Natural killer cell treated with Interleukin-12 subunit alpha and Interleukin-12 subunit beta and Interleukin-15 and Interleukin-18, amount 100 ng/mL, for 72 hours (primary cell): ENCODE data around the gene SPTSSA. TPM values are rescaled to one million over a fixed set of nuclear protein-coding genes. Genes with fewer than 3 reads are reported as not detected.
"Not testable (repeated sequence)": the region's sequence is repeated elsewhere in the genome, so short reads cannot be mapped to it uniquely, and the experiment has no call there.

Experiments
- ATAC-seq, 2 donors: fragments of 150-1000 bp; cut with Tn5 transposase in 1 of 2; sonication (Bioruptor Pico), chemical (Tn5 transposase) in 1 of 2; 2 replicates each; pipeline ENCODE4 v1.10.0; 2021
- DNase-seq: peaks from one replicate; pipeline ENCODE4 v3.0.0; 2022; ENCODE audit warnings: low spot score
- H3K27ac Mint-ChIP-seq, 2 donors: 1 replicate in 1 of 2; 2 replicates in 1 of 2; pipeline ENCODE4 v1.8.0; 2022; ENCODE audit warnings: mixed read lengths in 2 of 2, mild to moderate bottlenecking in 1 of 2, moderate library complexity in 1 of 2
- H3K27me3 Mint-ChIP-seq, 2 donors: 1 replicate in 1 of 2; 2 replicates in 1 of 2; pipeline ENCODE4 v1.8.0; 2022; ENCODE audit warnings: mixed read lengths in 2 of 2
- H3K36me3 Mint-ChIP-seq: one replicate; pipeline ENCODE4 v1.8.0; 2022; ENCODE audit warnings: mixed read lengths
- H3K4me1 Mint-ChIP-seq, 2 donors: 1 replicate in 1 of 2; 2 replicates in 1 of 2; pipeline ENCODE4 v1.8.0; 2022; ENCODE audit warnings: low read depth in 2 of 2, mixed read lengths in 2 of 2, mild to moderate bottlenecking in 1 of 2
- H3K4me3 Mint-ChIP-seq: one replicate; pipeline ENCODE4 v1.8.0; 2022; ENCODE audit warnings: mixed read lengths
- H3K9me3 Mint-ChIP-seq: 2 replicates; pipeline ENCODE4 v1.8.0; 2022; ENCODE audit warnings: mixed read lengths
- total RNA-seq, 2 donors: library from RNA; stranded (reverse); gene quantifications; one replicate each; pipeline ENCODE4 v1.2.3, GENCODE V29; 2022

The SPTSSA gene
- total RNA-seq, 2 donors from 2014 or later: 7.7 to 8.9 TPM

GRCh38 chr14:34460295-34460694 lies 1.7 kb downstream of the SPTSSA start:
- ATAC-seq (no peak), DNase-seq (no peak)
- peaks cover 4% of the 10 kb centered on the region for H3K36me3 Mint-ChIP-seq
- H3K27me3 Mint-ChIP-seq: no peaks in the 10 kb centered on the region
- peaks cover 16 to 20% of the 10 kb centered on the region in 2 donors for H3K4me1 Mint-ChIP-seq
- no peaks in the 10 kb centered on the region for H3K9me3 Mint-ChIP-seq
- peak overlapping the region in 1 of 2 donors; percentile 84 for H3K27ac Mint-ChIP-seq
- peak overlapping the region; percentile 98 for H3K4me3 Mint-ChIP-seq

DNA sequence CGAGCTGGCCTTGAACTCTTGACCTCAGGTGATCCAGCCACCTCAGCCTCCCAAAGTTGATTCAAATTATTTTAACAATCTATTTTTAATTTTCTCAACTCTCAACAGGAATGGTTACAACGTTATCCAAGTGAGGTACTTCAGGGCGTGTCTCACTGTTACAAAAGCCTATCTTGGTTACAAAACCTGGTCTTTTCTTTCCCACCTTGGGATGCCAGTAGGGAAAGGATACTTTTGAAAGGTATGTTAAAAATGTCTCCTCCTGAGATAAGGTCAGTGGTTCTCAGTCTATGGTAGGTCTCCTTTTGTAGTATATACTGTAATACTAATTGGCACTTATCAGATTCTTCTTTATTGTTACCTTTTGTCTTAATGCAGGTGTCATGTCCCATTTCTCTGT lies 4.9 kb downstream of the SPTSSA start:
- Mint-ChIP-seq H3K4me1 (peaks cover 11 to 15% of the 10 kb centered on the region in 2 donors), H3K9me3 (no peaks in the 10 kb centered on the region), H3K4me3 (no peak overlapping the region), H3K27me3 (no peaks in the 10 kb centered on the region), H3K36me3 (peaks cover 4% of the 10 kb centered on the region), H3K27ac (no peak overlapping the region)
- ATAC-seq: no peak
- DNase-seq: no peak

- DNase-seq (no peak), ATAC-seq (peak in 1 of 2 donors; percentile 24)
- Mint-ChIP-seq H3K27ac (no peak overlapping the region), H3K27me3 (no peaks in the 10 kb centered on the region), H3K4me3 (no peak overlapping the region), H3K9me3 (no peaks in the 10 kb centered on the region), H3K4me1 (no peaks in the 10 kb centered on the region), H3K36me3 (no peaks in the 10 kb centered on the region)
Observed at GRCh38 chr14:34453226-34453625, 8.8 kb downstream of the SPTSSA start.

DNA sequence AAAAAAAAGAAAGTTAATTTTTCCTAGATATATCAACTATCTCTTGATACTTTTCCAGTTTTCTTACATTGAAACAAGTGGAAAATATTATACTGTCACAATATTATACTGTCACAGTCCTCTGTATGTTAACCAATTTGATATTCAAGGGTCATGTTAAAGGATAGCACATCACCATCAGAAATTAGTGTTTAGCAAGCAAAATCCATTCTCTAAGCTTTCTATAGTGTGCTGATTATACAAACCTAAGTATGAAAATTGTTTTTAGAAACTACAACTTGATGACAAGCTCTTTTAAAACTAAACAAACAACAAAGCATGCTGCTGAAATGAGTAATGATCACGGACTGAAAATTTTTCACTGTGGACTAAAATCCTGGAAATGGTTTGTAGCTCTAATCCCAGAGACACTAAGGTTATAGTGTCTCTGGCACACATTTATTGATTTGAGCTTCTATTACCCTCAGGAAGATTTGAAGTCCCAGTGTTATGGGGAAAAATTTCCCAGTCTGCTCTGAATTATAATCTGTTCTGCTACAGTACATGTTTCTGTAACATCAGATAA lies 9.7 kb downstream of the SPTSSA start:
- ATAC-seq: no peak
- Mint-ChIP-seq H3K4me3 (no peak overlapping the region), H3K9me3 (no peaks in the 10 kb centered on the region), H3K4me1 (no peaks in the 10 kb centered on the region), H3K36me3 (no peaks in the 10 kb centered on the region), H3K27me3 (no peaks in the 10 kb centered on the region), H3K27ac (no peak overlapping the region)
- DNase-seq: no peak

GRCh38 chr14:34450958-34451357 lies 11.1 kb downstream of the SPTSSA start:
- Mint-ChIP-seq H3K9me3 (no peaks in the 10 kb centered on the region), H3K4me3 (no peak overlapping the region), H3K27me3 (no peaks in the 10 kb centered on the region), H3K27ac (no peak overlapping the region), H3K4me1 (no peaks in the 10 kb centered on the region), H3K36me3 (no peaks in the 10 kb centered on the region)
- ATAC-seq (no peak), DNase-seq (no peak)

DNA sequence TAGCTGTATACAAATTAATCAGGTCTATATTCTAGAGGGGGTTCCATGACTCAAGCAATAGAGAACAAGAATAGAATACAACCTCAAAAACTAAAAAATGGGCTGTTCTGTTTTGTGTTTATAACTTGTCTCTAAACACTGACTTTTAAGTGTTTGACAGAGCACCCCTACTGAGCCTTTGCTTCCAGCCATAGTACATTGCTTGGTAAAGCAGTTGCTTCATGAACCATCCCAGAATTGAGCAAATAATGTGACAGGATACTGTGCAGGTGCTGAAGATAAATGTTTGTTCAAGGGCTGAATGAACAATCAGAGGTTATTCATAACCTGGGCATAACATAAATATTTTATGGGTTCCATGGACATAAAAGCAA lies 11.5 kb downstream of the SPTSSA start:
- no peaks in the 10 kb centered on the region for H3K27me3 Mint-ChIP-seq

DNA sequence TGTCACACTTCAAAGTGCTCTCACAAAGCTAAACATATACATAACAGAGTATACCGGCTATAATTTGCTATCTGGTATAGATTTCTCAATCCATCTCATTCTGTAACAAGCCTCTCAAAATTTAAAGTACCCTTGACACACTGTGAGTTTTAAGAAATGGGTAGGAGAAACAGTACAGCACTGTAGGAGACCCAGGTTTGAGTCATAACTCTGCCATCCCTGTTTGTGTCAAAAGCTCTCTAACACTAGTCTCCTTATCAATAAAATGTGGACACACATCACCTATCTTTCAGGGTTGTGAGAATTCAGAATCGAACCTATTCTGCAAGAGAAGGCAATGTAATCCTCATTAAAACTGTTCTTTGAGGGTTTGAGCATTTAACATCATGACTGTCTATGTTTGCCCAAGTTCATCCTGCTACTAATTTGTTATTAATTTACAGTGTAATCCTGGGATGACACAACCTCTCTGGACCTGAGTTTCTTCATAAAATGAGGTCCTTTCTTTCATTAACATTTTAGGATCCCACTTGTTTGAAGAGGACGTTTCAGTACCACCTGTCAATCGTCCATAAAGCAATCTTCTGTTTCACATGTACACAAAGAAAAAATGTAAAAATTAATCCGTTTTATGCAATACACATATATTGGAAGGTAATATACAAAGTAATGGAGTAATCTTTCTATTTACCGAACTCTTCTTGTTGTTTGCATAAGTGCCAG lies 12.1 kb downstream of the SPTSSA start:
- Mint-ChIP-seq H3K9me3 (no peaks in the 10 kb centered on the region), H3K4me1 (no peaks in the 10 kb centered on the region), H3K36me3 (no peaks in the 10 kb centered on the region), H3K27me3 (no peaks in the 10 kb centered on the region), H3K4me3 (no peak overlapping the region), H3K27ac (no peak overlapping the region)
- DNase-seq: no peak
- ATAC-seq: no peak

More for the DNA sequence above, 11.5 kb downstream of the SPTSSA start:
- ATAC-seq (no peak), DNase-seq (no peak)
- Mint-ChIP-seq H3K9me3 (no peaks in the 10 kb centered on the region), H3K27ac (no peak overlapping the region), H3K4me3 (no peak overlapping the region), H3K36me3 (no peaks in the 10 kb centered on the region), H3K4me1 (no peaks in the 10 kb centered on the region)

DNA sequence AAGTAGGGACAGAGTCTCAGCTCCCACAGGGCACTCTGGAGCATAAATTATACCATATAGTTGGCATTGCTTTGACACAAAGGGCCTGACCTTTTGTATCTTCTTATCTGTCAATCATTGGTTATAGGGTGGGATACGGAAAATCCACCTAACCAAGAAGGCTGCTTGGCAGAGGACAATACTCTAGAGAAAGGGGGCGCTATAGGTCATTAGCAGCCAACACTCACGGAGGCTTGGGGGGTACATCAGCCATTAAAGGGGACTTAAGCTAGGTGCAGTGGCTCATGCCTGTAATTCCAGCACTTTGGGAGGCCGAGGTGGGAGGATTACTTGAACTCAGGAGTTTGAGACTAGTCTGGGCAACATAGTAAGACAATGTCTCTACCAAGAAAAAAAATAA lies 22.9 kb downstream of the SPTSSA start:
- no peak for DNase-seq
- no peak overlapping the region for H3K27ac Mint-ChIP-seq
- no peak for ATAC-seq
- H3K36me3 Mint-ChIP-seq: peaks cover 5% of the 10 kb centered on the region
- H3K9me3 Mint-ChIP-seq: no peaks in the 10 kb centered on the region
- H3K4me1 Mint-ChIP-seq: peaks cover 14 to 19% of the 10 kb centered on the region in 2 donors
- H3K4me3 Mint-ChIP-seq: no peak overlapping the region
- no peaks in the 10 kb centered on the region for H3K27me3 Mint-ChIP-seq

- H3K4me1 Mint-ChIP-seq: peaks cover 14 to 19% of the 10 kb centered on the region in 2 donors
- no peaks in the 10 kb centered on the region for H3K9me3 Mint-ChIP-seq
- H3K27me3 Mint-ChIP-seq: no peaks in the 10 kb centered on the region
- ATAC-seq (no peak), DNase-seq (no peak)
- no peak overlapping the region for H3K27ac Mint-ChIP-seq
- H3K36me3 Mint-ChIP-seq: peaks cover 5% of the 10 kb centered on the region
- H3K4me3 Mint-ChIP-seq: no peak overlapping the region
Observed at GRCh38 chr14:34438438-34438837, 23.6 kb downstream of the SPTSSA start.

DNA sequence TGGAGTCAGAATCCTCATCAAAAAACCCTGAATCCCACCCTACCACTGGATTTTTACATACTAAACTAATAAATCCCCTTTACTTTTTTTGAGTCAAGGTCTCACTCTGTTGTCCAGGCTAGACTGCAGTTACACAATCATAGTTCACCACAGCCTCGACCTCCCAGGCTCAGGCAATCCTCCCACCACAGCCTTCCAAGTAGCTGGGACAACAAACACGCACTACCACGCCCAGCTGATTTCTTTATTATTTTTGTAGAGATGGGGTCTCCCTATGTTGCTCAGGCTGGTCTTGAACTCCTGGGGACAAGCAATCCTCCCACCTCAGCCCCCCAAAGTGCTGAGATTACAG lies 24.3 kb downstream of the SPTSSA start:
- no peak for ATAC-seq
- Mint-ChIP-seq H3K4me3 (no peak overlapping the region), H3K27ac (no peak overlapping the region), H3K36me3 (peaks cover 3% of the 10 kb centered on the region), H3K9me3 (no peaks in the 10 kb centered on the region), H3K27me3 (no peaks in the 10 kb centered on the region), H3K4me1 (peaks cover 14 to 19% of the 10 kb centered on the region in 2 donors)
- no peak for DNase-seq

GRCh38 chr14:34436960-34437728 lies 24.9 kb downstream of the SPTSSA start:
- Mint-ChIP-seq H3K36me3 (no peaks in the 10 kb centered on the region), H3K4me1 (peaks cover 14 to 19% of the 10 kb centered on the region in 2 donors), H3K27ac (no peak overlapping the region), H3K9me3 (no peaks in the 10 kb centered on the region), H3K27me3 (no peaks in the 10 kb centered on the region), H3K4me3 (no peak overlapping the region)
- ATAC-seq (no peak), DNase-seq (no peak)

- no peaks in the 10 kb centered on the region for H3K9me3 Mint-ChIP-seq
- H3K27ac Mint-ChIP-seq: no peak overlapping the region
- no peak overlapping the region for H3K4me3 Mint-ChIP-seq
- DNase-seq (no peak), ATAC-seq (no peak)
- no peaks in the 10 kb centered on the region for H3K27me3 Mint-ChIP-seq
- H3K36me3 Mint-ChIP-seq: no peaks in the 10 kb centered on the region
- H3K4me1 Mint-ChIP-seq: peaks cover 10 to 12% of the 10 kb centered on the region in 2 donors
Observed at GRCh38 chr14:34436118-34436905, 25.7 kb downstream of the SPTSSA start.

GRCh38 chr14:34433957-34434356 lies 28.1 kb downstream of the SPTSSA start:
- H3K4me3 Mint-ChIP-seq: no peak overlapping the region
- H3K36me3 Mint-ChIP-seq: no peaks in the 10 kb centered on the region
- peaks cover 7 to 10% of the 10 kb centered on the region in 2 donors for H3K4me1 Mint-ChIP-seq
- DNase-seq (no peak), ATAC-seq (no peak)
- no peaks in the 10 kb centered on the region for H3K27me3 Mint-ChIP-seq
- H3K27ac Mint-ChIP-seq: no peak overlapping the region
- no peaks in the 10 kb centered on the region for H3K9me3 Mint-ChIP-seq

DNA sequence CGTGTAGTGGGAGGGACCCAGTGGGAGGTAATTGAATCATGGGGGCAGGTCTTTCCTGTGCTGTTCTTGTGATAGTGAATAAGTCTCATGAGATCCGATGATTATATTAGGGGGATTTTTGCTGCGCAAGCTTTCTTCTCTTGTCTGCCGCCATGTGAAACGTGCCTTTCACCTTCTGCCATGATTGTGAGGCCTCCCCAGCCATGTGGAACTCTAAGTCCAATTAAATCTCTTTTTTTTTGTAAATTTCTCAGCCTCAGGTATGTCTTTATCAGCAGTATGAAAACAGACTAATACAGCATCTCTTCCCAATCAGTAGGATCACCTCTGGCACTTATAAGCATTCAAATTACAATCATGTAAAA lies 34.0 kb downstream of the SPTSSA start:
- not testable (repeated sequence) for DNase-seq, H3K4me3 Mint-ChIP-seq, H3K9me3 Mint-ChIP-seq, H3K27ac Mint-ChIP-seq, H3K36me3 Mint-ChIP-seq, H3K4me1 Mint-ChIP-seq, ATAC-seq, H3K27me3 Mint-ChIP-seq
